ENCODE data around the gene KAZN. TPM values are rescaled to one million over a fixed set of nuclear protein-coding genes. Genes with fewer than 3 reads are reported as not detected.

The KAZN gene
- total and polyA plus RNA-seq, 2 of the 8 experiments (the other 6 are each of a cell fraction or from before 2014, with no cell fraction given), result 3.7 to 11.8 TPM

GRCh38 chr1:15159166-15159555 lies 560.7 kb downstream of the KAZN start:
- no peak overlapping the region for H4K5ac ChIP-seq (ENCODE audit: insufficient read length, low read depth, low read length)
- H3K9ac ChIP-seq (replicated peaks in 1 of 4; ENCODE audit: extremely low read depth in 1 of 4, low read depth in 3 of 4, low read length in 3 of 4), result no peak overlapping the region
- no peak overlapping the region for H3K4me2 ChIP-seq (ENCODE audit: insufficient read depth in 1 of 2, low read depth in 2 of 2, low read length in 2 of 2)
- no peaks in the 10 kb centered on the region for H3K36me3 ChIP-seq (ENCODE audit: control insufficient read depth in 2 of 4, insufficient read depth in 4 of 4, low read length in 3 of 4)
- H3K14ac ChIP-seq (ENCODE audit: insufficient read length), result no peak overlapping the region
- H3K23ac ChIP-seq (ENCODE audit: insufficient read length), result no peak overlapping the region
- no peak for TF ChIP-seq KDM1A (IDR thresholded peaks at IDR 0.05; ENCODE audit: borderline replicate concordance, low read length)
- FAIRE-seq (no peak), DNase-seq (ENCODE audit: low read depth in 1 of 2, low spot score in 2 of 2) (no peak)
- H3K18ac ChIP-seq (ENCODE audit: extremely low read depth, low read length), result no peak overlapping the region
- no peak overlapping the region for H2BK20ac ChIP-seq (ENCODE audit: low read length)
- H3K27me3 ChIP-seq (replicated peaks in 1 of 4; ENCODE audit: control insufficient read depth in 3 of 4, extremely low read depth in 1 of 4, insufficient read depth in 3 of 4, low read length in 3 of 4), result peaks cover 0 to 5% (median 2%) of the 10 kb centered on the region in 4 experiments; a peak in 4 of 7 replicates
- H4K8ac ChIP-seq (ENCODE audit: extremely low read depth, insufficient read depth, low read length), result no peak overlapping the region
- no peak overlapping the region for H2BK120ac ChIP-seq (replicated peaks; ENCODE audit: low read depth, low read length)
- H3K27ac ChIP-seq (ENCODE audit: low read depth, low read length), result no peak overlapping the region
- H3K4me1 ChIP-seq (replicated peaks in 1 of 4; ENCODE audit: control insufficient read depth in 3 of 4, insufficient read depth in 4 of 4, low read length in 3 of 4), result peaks cover 3 to 15% (median 9%) of the 10 kb centered on the region in 4 experiments; a peak in 6 of 7 replicates
- H3K4me3 ChIP-seq (ENCODE audit: extremely low read depth in 1 of 4, insufficient read depth in 2 of 4, low read depth in 3 of 4, low read length in 4 of 4), result no peak overlapping the region
- no peak overlapping the region for H3K4ac ChIP-seq (replicated peaks; ENCODE audit: insufficient read length, low read depth, low read length)
- H2AFZ ChIP-seq (ENCODE audit: low read length), result no peak overlapping the region
- no peak overlapping the region for H3K56ac ChIP-seq (replicated peaks; ENCODE audit: insufficient read length, low read depth, low read length)
- no peaks in the 10 kb centered on the region for H3K9me3 ChIP-seq (ENCODE audit: insufficient read depth in 2 of 2, low read depth in 1 of 2, low read length in 1 of 2)
- ChIA-PET POLR2A (ENCODE audit: partially characterized antibody) (no interaction called here), CTCF (ENCODE audit: partially characterized antibody) (interaction anchor here (1.0 to 4.1 kb wide), 2 partner anchors 31 to 45 kb away, joined by 9 to 15 read pairs; no protein-coding TSS in a partner anchor)
- H4K91ac ChIP-seq (replicated peaks; ENCODE audit: insufficient read length, low read length), result no peak overlapping the region
- H4K20me1 ChIP-seq (replicated peaks in 1 of 2; ENCODE audit: control insufficient read depth in 1 of 2, insufficient read depth in 2 of 2, low read length in 2 of 2), result peaks cover 11 to 15% of the 10 kb centered on the region in 2 experiments
- peaks cover 5% of the 10 kb centered on the region; the same call in 1 of the 2 replicates for H3K23me2 ChIP-seq (ENCODE audit: low read depth, low read length)
- peaks cover 0 to 38% of the 10 kb centered on the region in 2 experiments; a peak in 3 of 4 replicates for H3K79me2 ChIP-seq (ENCODE audit: control insufficient read depth in 1 of 2, insufficient read depth in 2 of 2, low read length in 2 of 2)
- peaks cover 5% of the 10 kb centered on the region; the same call in 1 of the 2 replicates for H3K79me1 ChIP-seq (ENCODE audit: low read depth, low read length)
- H2BK5ac ChIP-seq (ENCODE audit: low read depth, low read length), result no peak overlapping the region
- no peak overlapping the region for H2BK15ac ChIP-seq (ENCODE audit: low read length)
- 78% methylated on average over 7 of the region's 7 CpGs; no CpG with 5 or more reads in 1 of the 2 experiments for WGBS, 2 experiments (ENCODE audit: extremely low coverage in 1 of 2, insufficient coverage in 1 of 2, insufficient read length in 1 of 2, insufficient replicate concordance in 2 of 2, low coverage in 1 of 2, low lambda C conversion rate in 2 of 2, missing lambda C conversion rate in 1 of 2)
- H2AK5ac ChIP-seq (ENCODE audit: low read depth, low read length), result no peak overlapping the region
- H2BK12ac ChIP-seq (ENCODE audit: low read depth, low read length), result no peak overlapping the region
